Activated CD8-positive, alpha-beta memory T cell treated with anti-CD3 and anti-CD28 coated beads, Interleukin-2, amount 50 U/mL, for 24 hours (primary cell): ENCODE data around the gene ZNF280B.
"Not testable (repeated sequence)": the region's sequence is repeated elsewhere in the genome, so short reads cannot be mapped to it uniquely, and the experiment has no call there.

Experiments
- DNase-seq: peaks from one replicate; pipeline ENCODE4 v3.0.0-alpha.2; 2020; ENCODE audit errors: extremely low read depth

ZNF280B gene

GRCh38 chr22:22534604-22535415 is 26.3 kb upstream of the ZNF280B start:
- DNase-seq, result no peak

GRCh38 chr22:22533863-22534262 is 25.3 kb upstream of the ZNF280B start:
- no peak for DNase-seq

DNA sequence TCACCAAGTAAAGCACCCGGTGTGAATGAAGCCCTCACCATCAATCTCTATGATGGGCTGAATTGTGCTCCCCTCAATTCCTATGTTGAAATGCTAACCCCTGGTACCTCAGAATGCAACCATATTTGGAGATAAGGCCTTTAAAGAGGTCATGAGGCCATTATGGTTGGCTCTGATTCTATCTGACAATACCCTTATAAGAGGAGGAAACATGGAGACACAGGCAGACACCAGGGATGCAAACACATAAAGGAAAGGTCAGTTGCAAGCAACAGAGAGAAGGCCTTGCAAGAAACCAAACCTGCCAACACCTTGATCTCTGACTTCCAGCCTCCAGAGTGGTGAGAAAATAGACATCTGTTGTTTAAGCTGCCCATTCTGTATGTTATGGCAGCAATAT is 24.9 kb upstream of the ZNF280B start:
- no peak for DNase-seq

- DNase-seq, result not testable (repeated sequence)
These were observed 24.1 kb upstream of the ZNF280B start for GRCh38 chr22:22532547-22533071.

- DNase-seq, result no peak
These were observed 23.4 kb upstream of the ZNF280B start for GRCh38 chr22:22531770-22532546.

DNA sequence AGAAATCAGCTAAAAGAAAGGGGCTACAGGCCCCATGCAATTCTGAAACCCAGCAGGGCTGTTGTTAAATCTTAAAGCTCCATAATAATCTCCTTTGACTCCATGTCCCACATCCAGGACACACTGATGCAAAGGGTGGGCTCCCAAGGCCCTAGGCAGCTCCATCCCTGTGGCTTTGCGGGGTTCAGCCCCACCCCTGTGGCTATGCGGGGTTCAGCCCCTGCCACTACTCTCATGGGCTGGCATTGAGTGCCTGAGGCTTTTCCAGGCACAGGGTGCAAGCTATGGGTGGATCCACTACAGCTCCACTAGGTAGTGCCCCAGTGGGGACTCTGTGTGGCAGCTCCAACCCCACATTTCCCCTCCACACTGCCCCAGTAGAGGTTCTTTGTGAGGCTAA is 20.2 kb upstream of the ZNF280B start:
- DNase-seq, result no peak

- no peak for DNase-seq
These were observed 18.8 kb upstream of the ZNF280B start for GRCh38 chr22:22527312-22527711.

DNA sequence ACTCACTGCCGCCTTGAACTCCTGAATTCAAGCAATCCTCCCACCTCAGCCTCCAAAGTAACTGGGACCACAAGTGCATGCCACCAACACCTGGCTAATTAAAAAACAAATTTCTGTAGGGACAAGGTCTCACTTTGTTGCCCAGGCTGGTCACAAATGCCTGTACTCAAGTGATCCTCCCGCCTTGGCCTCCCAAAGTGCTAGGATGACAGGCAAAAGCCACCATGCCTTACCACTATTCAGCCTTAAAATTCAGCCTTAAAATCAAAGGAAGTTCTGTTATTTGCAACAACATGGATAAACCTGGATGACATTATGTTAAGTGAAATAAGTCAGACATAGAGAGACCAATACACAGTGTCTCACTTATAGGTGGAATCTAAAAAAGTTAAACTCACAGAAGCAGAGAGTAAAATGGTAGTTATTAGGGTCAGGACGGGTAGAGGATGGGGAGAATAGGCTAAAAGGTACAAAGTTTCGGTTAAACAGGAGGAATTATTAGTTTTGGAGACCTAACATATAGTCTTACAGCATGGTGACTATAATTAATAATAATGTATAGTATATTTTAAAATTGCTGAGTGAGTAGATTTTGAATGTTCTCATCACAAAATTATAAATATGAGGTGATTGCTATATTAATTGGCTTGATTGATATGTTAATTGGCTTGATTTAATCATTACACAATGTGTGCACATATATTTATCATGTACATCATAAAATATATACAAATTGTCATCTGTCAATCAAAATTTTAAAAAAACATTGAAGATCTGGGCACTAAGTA is 17.8 kb upstream of the ZNF280B start:
- DNase-seq, result no peak

DNA sequence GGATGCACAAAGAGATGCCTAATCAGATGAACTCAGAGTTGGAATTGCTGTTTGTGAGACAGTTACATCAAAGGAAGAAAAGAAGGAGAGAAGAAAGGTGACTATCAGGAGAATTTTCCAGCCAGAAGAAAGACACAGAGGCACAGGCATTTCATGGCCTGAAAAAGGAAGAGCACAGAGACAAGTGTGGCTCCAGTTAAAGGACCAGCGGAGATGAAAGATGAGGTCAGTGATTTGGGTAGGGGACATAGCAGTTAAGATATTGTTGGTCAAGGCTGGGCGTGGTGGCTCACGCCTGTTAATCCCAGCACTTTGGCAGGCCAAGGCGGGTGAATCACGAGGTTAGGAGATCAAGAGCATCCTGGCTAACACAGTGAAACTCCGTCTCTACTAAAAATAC is 15.0 kb upstream of the ZNF280B start:
- DNase-seq, result no peak

- DNase-seq, result no peak
These were observed 13.1 kb upstream of the ZNF280B start for GRCh38 chr22:22521631-22522030.

- no peak for DNase-seq
These were observed 12.4 kb upstream of the ZNF280B start for GRCh38 chr22:22520667-22521602.

DNA sequence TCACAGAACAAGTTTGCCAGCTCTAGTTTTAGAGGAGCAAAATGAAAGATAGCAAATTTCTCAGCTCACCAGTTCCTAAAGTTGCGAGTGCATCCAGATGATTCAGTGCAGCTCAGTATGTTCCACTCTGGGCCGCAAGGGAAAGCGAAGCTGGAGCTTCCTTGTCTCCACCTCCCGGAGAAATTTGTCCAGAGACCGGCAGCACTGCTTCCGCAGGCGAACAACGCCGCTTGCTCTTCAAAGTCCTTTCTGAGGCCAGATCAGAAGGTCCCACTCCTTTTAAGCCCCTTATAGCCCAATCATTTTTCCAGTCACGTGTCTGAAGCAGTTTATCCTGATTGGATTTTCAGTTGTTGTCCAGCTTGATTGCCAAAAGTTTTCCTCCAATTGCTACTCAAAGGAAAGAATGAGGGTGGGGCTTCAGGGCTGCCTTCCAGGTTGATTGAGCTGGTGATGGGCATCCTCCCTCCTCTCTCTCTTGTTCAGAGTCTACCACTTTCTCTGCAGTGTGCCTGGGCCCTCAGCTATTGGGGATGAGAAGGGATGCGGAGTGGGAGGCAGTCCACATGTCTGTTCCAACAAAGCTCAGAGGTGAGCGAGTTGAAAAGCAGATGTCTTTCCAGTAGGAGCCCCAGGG is 11.6 kb upstream of the ZNF280B start, which contains the start of gene ZNF280A:
TSS of gene ZNF280A (minus strand) at position 251 of the 637 bp plus-strand sequence. CDS start 4,640 bp downstream, outside the sequence.
- no peak for DNase-seq

DNA sequence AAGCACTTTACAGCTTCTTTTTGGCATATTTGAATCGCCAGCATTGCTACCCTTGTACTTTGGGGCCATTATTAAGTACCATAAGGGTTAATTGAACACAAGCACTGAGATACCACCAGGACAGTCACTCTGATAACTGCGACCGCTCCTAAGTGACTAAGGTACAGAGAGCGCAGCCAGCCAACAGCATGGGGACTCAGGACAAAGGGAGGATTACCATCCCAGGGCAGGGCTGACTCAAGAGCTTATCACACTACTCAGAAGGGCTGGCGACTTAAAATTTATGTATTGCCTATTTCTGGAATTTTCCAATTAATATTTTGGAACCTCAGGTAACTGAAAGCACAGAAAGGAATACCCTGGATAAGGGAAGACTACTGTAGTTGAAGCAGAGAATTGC is 11.0 kb upstream of the ZNF280B start:
- no peak for DNase-seq

DNA sequence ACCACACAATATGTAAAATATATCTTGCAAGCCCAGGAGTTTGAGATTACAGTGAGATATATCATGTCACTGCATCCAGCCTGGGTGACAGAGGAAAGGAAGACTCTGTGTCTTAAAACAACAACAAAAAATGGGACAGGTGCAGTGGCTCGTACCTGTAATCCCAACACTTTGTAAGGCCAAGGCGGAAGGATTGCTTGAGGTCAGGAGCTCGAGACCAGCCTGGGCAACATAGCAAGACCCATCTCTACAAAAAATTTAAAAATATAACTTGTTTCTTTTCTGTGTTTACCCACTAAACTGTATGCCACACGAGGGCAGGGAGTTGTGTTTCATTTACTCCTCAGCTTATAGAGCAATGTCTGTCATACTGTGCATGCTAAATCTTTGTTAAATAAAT is 8.4 kb upstream of the ZNF280B start:
- no peak for DNase-seq

DNA sequence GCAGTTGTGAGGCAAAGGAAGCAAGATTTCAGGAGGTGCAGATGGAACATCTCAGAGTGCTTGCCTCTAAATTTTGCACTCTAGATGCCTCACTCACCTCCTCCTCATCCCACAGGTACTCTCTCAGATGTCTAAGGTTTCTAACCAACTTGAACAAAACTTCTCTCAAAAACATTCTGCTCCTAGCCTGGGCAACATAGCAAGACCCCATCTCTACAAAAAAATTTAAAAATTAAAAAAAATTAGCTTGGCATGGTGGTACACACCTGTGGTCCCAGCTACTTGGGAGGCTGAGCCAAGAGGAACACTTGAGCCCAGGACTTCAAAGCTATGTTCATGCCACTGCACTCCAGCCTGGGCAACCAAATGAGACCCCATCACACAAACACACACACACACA is 7.3 kb upstream of the ZNF280B start:
- DNase-seq, result no peak

DNA sequence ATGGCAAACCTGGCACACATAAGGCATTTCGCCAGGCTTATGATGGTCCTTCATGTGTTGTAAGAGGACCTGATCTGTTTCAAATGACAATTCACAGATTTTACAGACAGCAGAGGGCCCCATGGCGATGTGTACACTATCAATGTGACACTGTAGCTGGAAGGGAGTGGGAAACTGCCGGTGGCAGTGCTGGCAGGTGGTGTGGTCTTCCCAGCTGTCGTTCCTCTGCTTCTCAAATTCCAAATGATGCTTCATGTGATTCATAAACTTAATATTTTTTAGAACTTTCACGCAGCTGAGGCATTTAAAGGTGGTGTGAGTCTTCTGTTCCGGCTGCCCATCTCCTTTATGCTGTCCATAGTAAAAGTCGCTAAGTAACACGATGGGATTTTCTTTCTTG is 5.9 kb upstream of the ZNF280B start:
- not testable (repeated sequence) for DNase-seq

DNA sequence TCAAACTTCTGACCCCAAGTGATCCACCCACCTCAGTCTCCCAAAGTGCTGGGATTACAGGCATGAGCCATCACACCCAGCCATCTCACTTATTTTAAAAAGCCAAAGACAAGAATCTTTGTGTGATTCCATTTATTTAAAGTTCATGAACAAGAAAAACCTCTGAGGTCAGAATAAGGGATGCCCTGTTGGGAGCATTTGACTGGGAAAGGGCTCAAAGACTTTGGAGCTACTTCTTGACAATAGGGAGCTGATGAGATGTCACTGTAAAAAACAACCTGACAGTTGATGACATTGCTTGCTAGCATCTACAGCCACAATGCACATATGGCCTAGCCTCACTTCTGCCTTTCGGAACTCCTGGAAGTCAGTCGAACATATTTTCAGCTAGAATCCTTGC is 5.1 kb upstream of the ZNF280B start:
- no peak for DNase-seq

GRCh38 chr22:22512951-22513350 is 4.4 kb upstream of the ZNF280B start:
- no peak for DNase-seq

DNA sequence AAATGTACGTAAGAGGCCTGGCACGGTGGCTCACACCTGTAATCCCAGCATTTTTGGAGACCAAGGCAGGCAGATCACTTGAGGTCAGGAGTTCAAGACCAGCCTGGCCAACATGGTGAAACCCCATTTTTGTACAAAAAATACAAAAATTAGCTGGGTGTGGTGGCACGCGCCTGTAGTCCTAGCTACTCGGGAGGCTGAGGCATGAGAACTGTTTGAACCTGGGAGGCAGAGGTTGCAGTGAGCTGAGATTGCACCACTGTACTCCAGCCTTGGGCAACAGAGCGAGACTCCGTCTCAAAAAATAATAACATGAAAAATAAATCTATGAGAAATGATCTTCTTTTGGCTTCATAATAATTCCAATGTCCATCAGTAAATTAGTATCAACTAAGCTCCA is 2.3 kb upstream of the ZNF280B start:
- DNase-seq, result not testable (repeated sequence)

DNA sequence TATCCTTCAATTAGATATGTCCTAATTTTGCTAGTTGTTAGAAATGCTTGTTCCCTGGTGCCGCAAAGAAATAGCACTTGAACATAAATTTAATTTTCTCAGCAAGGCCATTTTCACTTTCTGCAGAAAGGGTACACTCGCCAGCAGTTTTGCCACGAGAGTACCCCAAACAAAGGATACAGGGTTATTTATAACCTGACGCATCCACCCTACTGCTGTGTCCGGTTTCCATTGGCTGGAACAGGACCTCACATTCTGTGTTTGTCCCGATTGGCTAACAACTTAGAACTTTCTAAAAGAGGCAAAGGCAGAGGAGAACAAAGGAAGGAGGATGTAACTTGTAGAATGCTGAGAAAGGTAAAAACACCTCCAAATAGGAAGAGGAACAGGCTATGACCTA is 1.4 kb upstream of the ZNF280B start:
- not testable (repeated sequence) for DNase-seq
